Skeletal muscle tissue (tissue), 4 donors: Measurements from ENCODE around the gene UBXN4. TPM values are rescaled to one million over a fixed set of nuclear protein-coding genes. Genes with fewer than 3 reads are reported as not detected.
"Not testable (repeated sequence)": the region's sequence is repeated elsewhere in the genome, so short reads cannot be mapped to it uniquely, and the experiment has no call there.

ENCODE experiments used
- H3K27ac ChIP-seq: one replicate; pipeline ENCODE4 v1.7.0; 2013; ENCODE audit warnings: mild to moderate bottlenecking, low read depth, low read length, inconsistent platforms
- H3K27me3 ChIP-seq, 3 donors: one replicate each; pipeline ENCODE4 v1.7.0; 2013; ENCODE audit warnings: low read length in 3 of 3; ENCODE audit not compliant: control insufficient read depth in 3 of 3, insufficient read depth in 3 of 3
- H3K36me3 ChIP-seq, 3 donors: one replicate each; pipeline ENCODE4 v1.7.0; 2013; ENCODE audit warnings: low read length in 3 of 3; ENCODE audit not compliant: control insufficient read depth in 3 of 3, insufficient read depth in 3 of 3
- H3K4me1 ChIP-seq, 3 donors: one replicate each; pipeline ENCODE4 v1.7.0; 2013; ENCODE audit warnings: low read length in 3 of 3, mild to moderate bottlenecking in 3 of 3; ENCODE audit not compliant: control insufficient read depth in 3 of 3, insufficient read depth in 3 of 3
- H3K4me3 ChIP-seq, 3 donors: one replicate each; pipeline ENCODE4 v1.7.0; 2013; ENCODE audit warnings: low read length in 3 of 3
- H3K9ac ChIP-seq, 3 donors: one replicate each; pipeline ENCODE4 v1.7.0; 2013; ENCODE audit warnings: low read length in 3 of 3, mild to moderate bottlenecking in 3 of 3, moderate library complexity in 2 of 3, low read depth in 1 of 3
- H3K9me3 ChIP-seq, 3 donors: one replicate each; pipeline ENCODE4 v1.7.0; 2013; ENCODE audit warnings: low read length in 3 of 3; ENCODE audit not compliant: control insufficient read depth in 3 of 3
- total RNA-seq: library from RNA; depleted of rRNA; stranded (reverse); fragments of >200 nt; gene quantifications from one replicate; pipeline ENCODE4 v1.2.3, GENCODE V29; 2014
- donor health status: Osteomylitis.

UBXN4 gene, protein sequence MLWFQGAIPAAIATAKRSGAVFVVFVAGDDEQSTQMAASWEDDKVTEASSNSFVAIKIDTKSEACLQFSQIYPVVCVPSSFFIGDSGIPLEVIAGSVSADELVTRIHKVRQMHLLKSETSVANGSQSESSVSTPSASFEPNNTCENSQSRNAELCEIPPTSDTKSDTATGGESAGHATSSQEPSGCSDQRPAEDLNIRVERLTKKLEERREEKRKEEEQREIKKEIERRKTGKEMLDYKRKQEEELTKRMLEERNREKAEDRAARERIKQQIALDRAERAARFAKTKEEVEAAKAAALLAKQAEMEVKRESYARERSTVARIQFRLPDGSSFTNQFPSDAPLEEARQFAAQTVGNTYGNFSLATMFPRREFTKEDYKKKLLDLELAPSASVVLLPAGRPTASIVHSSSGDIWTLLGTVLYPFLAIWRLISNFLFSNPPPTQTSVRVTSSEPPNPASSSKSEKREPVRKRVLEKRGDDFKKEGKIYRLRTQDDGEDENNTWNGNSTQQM
- 41.8 TPM for total RNA-seq

DNA sequence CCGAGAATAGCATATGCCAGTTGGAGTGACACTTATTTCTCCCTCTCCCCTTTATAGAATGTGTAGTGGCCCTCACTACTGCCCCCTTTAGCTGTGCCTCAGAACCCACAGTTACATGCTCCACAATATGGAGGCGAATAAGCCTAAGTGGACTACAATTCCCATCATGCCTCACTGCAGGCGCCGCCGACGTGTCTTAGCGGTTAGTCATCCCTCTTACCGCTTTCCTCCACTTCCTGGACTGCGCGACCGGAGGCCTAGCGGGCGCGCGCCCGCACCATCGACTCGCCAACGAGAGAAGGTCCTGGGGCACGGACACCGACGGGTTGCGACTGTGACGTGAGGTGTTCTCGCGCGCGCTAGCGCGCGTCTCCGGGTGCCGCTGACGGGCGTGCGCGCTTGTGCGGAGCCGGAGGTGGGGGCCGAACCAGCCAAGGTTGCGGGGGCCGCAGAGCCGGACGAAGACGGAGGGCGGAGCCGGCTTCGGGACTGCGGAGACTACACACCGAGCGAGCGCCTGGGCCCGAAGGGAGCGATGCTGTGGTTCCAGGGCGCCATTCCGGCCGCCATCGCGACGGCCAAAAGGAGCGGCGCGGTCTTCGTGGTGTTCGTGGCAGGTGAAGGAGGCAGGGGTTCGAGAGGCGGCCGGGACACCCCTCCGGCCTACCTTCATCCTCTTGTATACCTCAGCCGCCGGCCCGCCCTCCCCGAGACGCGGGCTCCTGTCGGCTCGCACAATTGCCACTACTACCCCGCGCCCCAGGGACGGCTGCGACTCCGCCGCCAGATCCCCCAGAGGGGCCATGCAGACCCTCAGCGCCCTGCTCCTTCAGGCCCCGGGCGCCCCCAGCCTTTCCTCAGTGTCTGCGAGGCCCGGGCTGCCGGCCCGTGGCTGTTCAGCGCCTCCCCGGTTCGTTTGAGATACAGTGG, at the start of gene UBXN4:
Gene UBXN4, plus strand, starts transcription at position 461 of the 930 bp plus-strand sequence. Its CDS starts 75 bp downstream, at position 536.
- no peaks in the 10 kb centered on the region for H3K9me3 ChIP-seq
- peak within 1 kb of the TSS; percentile 91 to 93 (median 93) for H3K4me3 ChIP-seq
- peak within 1 kb of the TSS; percentile 97 to 100 (median 99) for H3K9ac ChIP-seq
- no peaks in the 10 kb centered on the region for H3K36me3 ChIP-seq
- peaks cover 8 to 17% (median 16%) of the 10 kb centered on the region in 3 donors for H3K4me1 ChIP-seq
- peak within 1 kb of the TSS; percentile 99 for H3K27ac ChIP-seq
- H3K27me3 ChIP-seq, result no peaks in the 10 kb centered on the region

DNA sequence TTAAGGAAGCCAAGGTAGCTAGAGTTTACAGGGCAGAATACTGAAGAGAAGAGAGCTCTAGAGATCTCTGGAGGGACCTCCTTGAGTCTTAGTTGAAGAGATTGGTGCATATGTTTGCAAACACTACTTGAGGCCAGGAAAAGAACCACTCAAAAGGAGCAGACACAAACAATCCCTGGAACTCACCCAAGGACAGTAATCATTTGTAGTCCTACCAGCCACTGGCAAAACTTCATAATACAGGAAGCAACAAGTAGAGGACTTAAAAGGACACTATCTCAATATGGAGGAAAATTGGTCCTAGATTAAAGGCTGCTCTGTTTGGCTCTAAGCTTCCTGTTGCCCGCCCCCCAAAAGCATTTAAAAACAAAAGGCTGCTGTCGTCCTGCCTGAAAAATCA, 46.9 kb upstream of the UBXN4 start:
- H3K27ac ChIP-seq, result no peak overlapping the region
- no peaks in the 10 kb centered on the region for H3K4me1 ChIP-seq

DNA sequence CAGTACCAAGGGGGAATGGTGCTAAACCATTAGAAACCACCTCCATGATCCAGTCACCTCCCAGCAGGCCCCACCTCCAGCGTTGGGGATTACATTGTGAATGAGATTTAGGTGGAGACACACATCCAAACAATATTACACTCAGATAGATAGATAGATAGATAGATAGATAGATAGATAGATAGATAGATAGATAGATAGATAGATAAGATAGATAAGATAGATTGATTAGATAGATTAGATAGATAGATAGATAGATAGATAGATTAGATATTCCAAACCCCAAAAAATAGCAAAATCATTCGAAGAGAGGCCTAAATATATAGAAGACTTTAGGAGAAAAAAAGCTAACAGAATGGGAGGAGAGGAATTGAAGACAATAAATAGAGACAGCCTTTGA, 42.8 kb upstream of the UBXN4 start:
- Histone ChIP-seq H3K4me3 (no peak overlapping the region), H3K36me3 (no peaks in the 10 kb centered on the region), H3K27me3 (no peaks in the 10 kb centered on the region), H3K9me3 (no peaks in the 10 kb centered on the region), H3K4me1 (no peaks in the 10 kb centered on the region), H3K9ac (no peak overlapping the region), H3K27ac (no peak overlapping the region)

More for the DNA sequence above, 46.9 kb upstream of the UBXN4 start:
- H3K9ac ChIP-seq, result no peak overlapping the region
- no peaks in the 10 kb centered on the region for H3K9me3 ChIP-seq
- no peak overlapping the region for H3K4me3 ChIP-seq
- no peaks in the 10 kb centered on the region for H3K36me3 ChIP-seq
- H3K27me3 ChIP-seq, result no peaks in the 10 kb centered on the region

DNA sequence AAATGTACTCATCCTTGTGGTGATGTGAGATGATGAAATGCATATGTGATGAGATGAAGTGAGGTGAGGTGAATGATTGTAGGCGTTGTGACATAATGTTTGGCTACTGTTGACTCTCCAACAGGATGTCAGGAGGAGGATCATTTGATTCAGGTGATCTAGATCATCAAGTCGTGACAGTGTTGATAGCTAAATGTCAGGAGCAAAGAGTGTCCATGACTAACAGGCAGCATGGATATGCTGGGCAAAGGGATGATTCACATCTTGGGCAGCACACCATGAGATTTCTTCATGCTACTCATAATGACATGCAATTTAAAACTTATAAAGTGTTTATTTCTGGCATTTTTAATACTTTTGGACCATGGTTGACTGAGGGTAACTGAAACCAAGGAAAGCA, 40.2 kb upstream of the UBXN4 start:
- Histone ChIP-seq H3K4me3 (no peak overlapping the region), H3K9ac (no peak overlapping the region), H3K27ac (no peak overlapping the region), H3K4me1 (peaks cover 0 to 4% (median 0%) of the 10 kb centered on the region in 3 donors), H3K9me3 (no peaks in the 10 kb centered on the region), H3K27me3 (no peaks in the 10 kb centered on the region), H3K36me3 (no peaks in the 10 kb centered on the region)

DNA sequence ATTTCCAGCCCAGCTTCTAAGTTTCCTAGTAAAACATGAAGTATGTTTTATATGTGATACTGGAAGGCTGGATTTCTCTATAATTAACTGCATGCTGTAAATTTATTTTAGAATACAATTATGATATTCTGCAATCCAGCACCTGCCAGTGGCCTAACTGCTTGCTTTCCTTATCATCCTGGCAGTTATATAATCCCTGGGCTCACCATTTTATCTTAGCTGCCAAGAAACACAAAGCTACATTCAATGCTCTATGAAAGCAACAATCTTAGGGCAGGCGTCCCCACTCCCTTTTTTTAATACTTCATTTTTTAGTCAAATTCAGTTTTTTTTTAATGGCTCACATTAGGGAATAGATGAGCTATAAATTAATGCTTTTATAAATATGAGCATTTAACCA, 38.4 kb upstream of the UBXN4 start:
- no peaks in the 10 kb centered on the region for H3K36me3 ChIP-seq
- no peak overlapping the region for H3K27ac ChIP-seq
- H3K4me1 ChIP-seq, result peaks cover 0 to 4% (median 0%) of the 10 kb centered on the region in 3 donors
- no peak overlapping the region for H3K4me3 ChIP-seq
- H3K27me3 ChIP-seq, result no peaks in the 10 kb centered on the region
- H3K9me3 ChIP-seq, result no peaks in the 10 kb centered on the region
- H3K9ac ChIP-seq, result no peak overlapping the region

DNA sequence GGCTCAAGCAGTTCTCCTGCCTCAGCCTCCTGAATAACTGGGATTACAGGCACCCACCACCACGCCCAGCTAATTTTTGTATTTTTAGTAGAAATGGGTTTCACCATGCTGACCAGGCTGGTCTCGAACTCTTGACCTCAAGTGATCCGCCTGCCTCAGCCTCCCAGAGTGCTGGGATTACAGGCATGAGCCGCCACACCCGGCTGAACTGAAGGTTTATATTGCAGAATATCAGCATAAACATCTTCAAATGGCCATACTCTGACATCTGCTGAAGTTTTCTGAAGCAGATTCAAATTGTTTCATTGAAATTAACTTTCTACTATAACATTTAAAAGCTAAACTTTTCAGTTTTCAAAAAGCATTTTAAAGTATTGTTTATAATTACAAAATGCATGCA, 37.6 kb upstream of the UBXN4 start:
- not testable (repeated sequence) for H3K9ac ChIP-seq, H3K9me3 ChIP-seq, H3K4me1 ChIP-seq, H3K27me3 ChIP-seq, H3K36me3 ChIP-seq, H3K27ac ChIP-seq, H3K4me3 ChIP-seq

DNA sequence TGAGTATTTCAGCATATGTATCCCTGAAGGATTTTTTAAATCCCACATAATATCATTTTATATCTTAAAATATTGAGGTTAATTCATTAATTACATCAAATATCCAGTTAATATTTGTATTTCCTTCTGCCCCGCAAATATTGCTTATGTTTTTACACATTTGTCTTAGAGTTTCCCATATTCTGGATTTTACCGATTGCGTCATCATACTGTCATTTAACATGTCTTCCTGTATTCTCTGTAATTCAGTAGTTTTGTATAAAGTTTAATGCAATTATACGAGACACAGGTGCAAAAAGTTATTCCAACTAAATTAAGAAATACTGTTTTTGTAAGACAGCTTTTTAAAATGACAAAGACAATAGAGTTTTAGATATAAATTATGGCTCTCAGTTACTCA, 33.5 kb upstream of the UBXN4 start:
- H3K9ac ChIP-seq, result no peak overlapping the region
- H3K9me3 ChIP-seq, result no peaks in the 10 kb centered on the region
- H3K27ac ChIP-seq, result no peak overlapping the region
- no peaks in the 10 kb centered on the region for H3K27me3 ChIP-seq
- H3K36me3 ChIP-seq, result peaks cover 0 to 2% (median 0%) of the 10 kb centered on the region in 3 donors
- peaks cover 0 to 4% (median 0%) of the 10 kb centered on the region in 3 donors for H3K4me1 ChIP-seq
- H3K4me3 ChIP-seq, result no peak overlapping the region

DNA sequence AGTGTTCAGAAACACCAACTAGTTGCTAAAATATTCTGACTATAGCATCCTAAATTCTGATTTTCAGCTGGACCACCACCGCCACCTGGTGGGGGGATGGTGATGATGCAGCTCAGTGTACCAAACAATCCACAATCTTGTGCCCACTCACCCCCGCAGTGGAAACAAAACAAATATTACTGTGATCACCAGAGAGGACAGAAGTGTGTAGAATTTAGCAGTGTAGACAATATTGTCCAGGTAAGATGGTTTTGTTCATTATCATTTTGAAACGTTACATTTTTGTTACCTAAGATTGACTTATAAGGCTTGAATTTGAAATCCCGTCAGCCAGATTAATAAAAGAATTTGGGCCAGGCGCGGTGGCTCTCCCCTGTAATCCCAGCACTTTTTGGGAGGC, 31.7 kb upstream of the UBXN4 start:
- Histone ChIP-seq H3K4me3 (no peak overlapping the region), H3K9ac (no peak overlapping the region), H3K36me3 (peaks cover 0 to 4% (median 0%) of the 10 kb centered on the region in 3 donors), H3K9me3 (no peaks in the 10 kb centered on the region), H3K27me3 (no peaks in the 10 kb centered on the region), H3K27ac (no peak overlapping the region), H3K4me1 (peaks cover 0 to 4% (median 0%) of the 10 kb centered on the region in 3 donors)

DNA sequence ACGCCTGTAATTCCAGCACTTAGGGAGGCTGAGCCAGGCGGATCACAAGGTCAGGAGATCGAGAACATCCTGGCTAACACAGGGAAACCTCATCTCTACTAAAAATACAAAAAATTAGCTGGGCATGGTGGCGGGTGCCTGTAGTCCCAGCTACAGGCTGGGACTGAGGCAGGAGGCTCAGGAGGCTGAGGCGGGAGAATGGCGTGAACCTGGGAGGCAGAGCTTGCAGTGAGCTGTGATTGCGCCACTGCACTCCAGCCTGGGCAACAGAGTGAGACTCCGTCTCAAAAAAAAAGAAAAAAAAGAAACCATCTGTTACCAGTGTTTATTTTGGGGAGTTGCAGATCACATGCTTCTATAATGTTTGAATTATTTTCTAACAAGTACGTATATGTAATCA, 26.6 kb upstream of the UBXN4 start:
- not testable (repeated sequence) for H3K4me1 ChIP-seq, H3K36me3 ChIP-seq, H3K4me3 ChIP-seq, H3K27ac ChIP-seq, H3K27me3 ChIP-seq, H3K9me3 ChIP-seq, H3K9ac ChIP-seq
